COR-L47 (cell line): ENCODE measurements around the gene BANF2.

ENCODE experiments used
- DNase-seq: peaks from one replicate; lab custom pipeline; 2025; lab: John Stamatoyannopoulos, UW

BANF2 gene

GRCh38 chr20:17735959-17736621 is 36.3 kb downstream of the BANF2 start:
- DNase-seq: no peak

- no peak for DNase-seq
Observed at GRCh38 chr20:17738154-17738553, 38.4 kb downstream of the BANF2 start.

- DNase-seq: no peak
Observed at GRCh38 chr20:17741220-17741619, 41.5 kb downstream of the BANF2 start.

GRCh38 chr20:17742731-17743130 is 43.0 kb downstream of the BANF2 start:
- no peak for DNase-seq

GRCh38 chr20:17743677-17744076 is 43.9 kb downstream of the BANF2 start:
- no peak for DNase-seq

GRCh38 chr20:17747431-17747846 is 47.7 kb downstream of the BANF2 start:
- no peak for DNase-seq

GRCh38 chr20:17748279-17748678 is 48.5 kb downstream of the BANF2 start:
- no peak for DNase-seq

GRCh38 chr20:17749626-17749977 is 49.8 kb downstream of the BANF2 start:
- no peak for DNase-seq

GRCh38 chr20:17749978-17750721 is 50.4 kb downstream of the BANF2 start:
- no peak for DNase-seq

GRCh38 chr20:17750722-17751045 is 50.9 kb downstream of the BANF2 start:
- DNase-seq: no peak

GRCh38 chr20:17751640-17752039 is 51.9 kb downstream of the BANF2 start:
- DNase-seq: no peak

- DNase-seq: no peak
Observed at GRCh38 chr20:17752459-17752858, 52.7 kb downstream of the BANF2 start.

- DNase-seq: no peak
Observed at GRCh38 chr20:17753516-17753915, 53.8 kb downstream of the BANF2 start.

GRCh38 chr20:17756529-17756928 is 56.8 kb downstream of the BANF2 start:
- DNase-seq: no peak

- DNase-seq: no peak
Observed at GRCh38 chr20:17757496-17757895, 57.7 kb downstream of the BANF2 start.

- no peak for DNase-seq
Observed at GRCh38 chr20:17758010-17758409, 58.2 kb downstream of the BANF2 start.

GRCh38 chr20:17758512-17758911 is 58.7 kb downstream of the BANF2 start:
- DNase-seq: no peak

- DNase-seq: peak; percentile 84
Observed at GRCh38 chr20:17759449-17759848, 59.7 kb downstream of the BANF2 start.

- DNase-seq: no peak
Observed at GRCh38 chr20:17761604-17762003, 61.8 kb downstream of the BANF2 start.

GRCh38 chr20:17762243-17762872 is 62.6 kb downstream of the BANF2 start:
- DNase-seq: peak; percentile 3

GRCh38 chr20:17762873-17763557 is 63.2 kb downstream of the BANF2 start:
- DNase-seq: no peak

GRCh38 chr20:17765017-17765416 is 65.3 kb downstream of the BANF2 start:
- no peak for DNase-seq

GRCh38 chr20:17765584-17765983 is 65.8 kb downstream of the BANF2 start:
- DNase-seq: no peak
